Left lobe of liver (tissue), 2 donors: Measurements from ENCODE around the gene EIF2S3. TPM values are rescaled to one million over a fixed set of nuclear protein-coding genes. Genes with fewer than 3 reads are reported as not detected.
"Not testable (repeated sequence)": the region's sequence is repeated elsewhere in the genome, so short reads cannot be mapped to it uniquely, and the experiment has no call there.

Experiments used
- ATAC-seq: fragments of 200-7000 bp; cut with Tn5 transposase; one replicate; pipeline ENCODE4 v1.9.1; 2020; ENCODE audit warnings: mild to moderate bottlenecking, moderate library complexity
- DNase-seq: peaks from one replicate; pipeline ENCODE4 v3.0.0-alpha.2; 2020; ENCODE audit warnings: low spot score
- total RNA-seq: library from RNA; stranded (reverse); gene quantifications from one replicate; pipeline ENCODE4 v1.2.1, GENCODE V29; 2021
- donor health status: DM: no; HTN: no; CAD: no; lungs with moderate emphysema.
- donor health status: DM: no; HTN: yes; CAD: no.

EIF2S3 gene
- total RNA-seq, result 49.9 TPM

DNA sequence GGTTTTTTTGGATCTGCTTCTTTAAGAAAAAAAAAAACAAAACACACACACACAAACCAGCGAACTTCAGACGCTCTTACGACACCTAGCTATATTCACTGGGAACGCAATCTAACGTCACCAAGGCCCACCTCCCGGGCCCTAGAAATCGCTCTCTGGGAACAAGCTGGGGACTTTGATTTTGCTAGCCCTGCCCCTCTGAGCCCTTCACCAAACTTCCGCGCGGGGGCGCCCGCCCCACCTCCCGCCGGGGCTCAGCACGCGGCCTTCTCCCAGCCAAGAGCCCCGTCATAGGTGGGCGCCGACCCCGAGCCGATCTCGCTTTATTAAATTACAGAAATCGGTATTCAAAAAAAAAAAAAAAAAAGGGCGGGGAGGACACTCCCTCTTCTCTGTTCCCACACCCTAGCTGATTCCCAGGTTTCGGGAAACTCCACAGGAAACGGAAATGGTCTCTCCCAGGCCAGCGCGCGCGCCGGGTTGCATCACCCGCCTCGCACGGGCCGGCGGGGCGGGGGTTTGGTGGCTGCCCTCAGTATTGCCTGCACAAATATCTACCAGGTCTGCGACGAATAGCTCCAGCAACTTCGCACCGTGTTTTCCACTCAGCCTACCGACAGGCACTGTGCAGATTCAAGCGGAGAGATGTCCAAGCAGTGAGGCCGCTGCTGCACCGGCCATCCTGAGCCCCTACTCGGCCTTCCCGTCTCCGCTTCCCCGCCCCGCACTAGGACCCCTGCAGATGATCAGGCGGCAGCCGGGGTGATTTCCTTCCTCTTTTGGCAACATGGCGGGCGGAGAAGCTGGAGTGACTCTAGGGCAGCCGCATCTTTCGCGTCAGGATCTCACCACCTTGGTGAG is at the start of gene EIF2S3:
Gene EIF2S3, plus strand, starts transcription at position 775 of the 861 bp plus-strand sequence. Its CDS starts 13 bp downstream, at position 788.
- peak; percentile 92 for ATAC-seq

DNA sequence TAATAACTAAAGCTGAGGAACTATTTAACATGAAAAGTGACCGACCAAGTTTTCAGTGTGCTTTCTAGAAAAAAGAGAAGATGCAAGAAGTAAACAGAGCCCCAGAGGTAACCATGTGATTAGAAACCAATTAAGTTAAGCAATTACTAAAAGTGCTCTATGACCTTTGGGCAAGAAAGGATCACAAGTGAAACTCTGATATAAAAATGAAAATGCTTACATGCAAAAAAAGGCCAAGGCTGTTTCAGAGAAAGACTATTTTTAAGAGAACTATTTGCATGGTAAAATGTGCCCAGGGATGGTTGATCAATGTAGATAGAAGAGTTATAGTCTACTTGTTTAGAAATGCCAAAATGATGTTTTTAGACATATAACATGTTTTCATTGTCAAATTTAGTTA is 49.7 kb upstream of the EIF2S3 start:
- DNase-seq (no peak), ATAC-seq (no peak)

More for the DNA sequence above, at the start of gene EIF2S3:
- peak; percentile 85 for DNase-seq

DNA sequence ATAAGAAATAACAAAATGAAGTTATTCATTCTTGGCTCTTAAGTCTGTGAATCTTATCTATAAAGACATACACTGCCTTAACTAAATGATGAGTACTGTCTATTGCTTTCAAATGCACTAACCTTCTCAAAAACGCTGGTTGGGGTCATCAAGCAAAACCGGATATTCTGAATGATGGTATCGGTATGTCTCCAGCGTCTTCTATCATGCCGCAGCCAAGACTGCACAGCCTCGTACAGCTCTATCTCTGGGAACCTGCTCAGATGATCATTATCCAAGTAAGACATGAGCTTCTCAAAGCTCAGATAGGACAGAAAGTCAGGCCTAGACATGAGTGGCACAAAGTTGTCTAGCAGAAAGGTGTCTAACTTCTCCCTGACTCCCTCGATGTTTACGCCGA is 48.9 kb upstream of the EIF2S3 start:
- ATAC-seq (no peak), DNase-seq (no peak)

DNA sequence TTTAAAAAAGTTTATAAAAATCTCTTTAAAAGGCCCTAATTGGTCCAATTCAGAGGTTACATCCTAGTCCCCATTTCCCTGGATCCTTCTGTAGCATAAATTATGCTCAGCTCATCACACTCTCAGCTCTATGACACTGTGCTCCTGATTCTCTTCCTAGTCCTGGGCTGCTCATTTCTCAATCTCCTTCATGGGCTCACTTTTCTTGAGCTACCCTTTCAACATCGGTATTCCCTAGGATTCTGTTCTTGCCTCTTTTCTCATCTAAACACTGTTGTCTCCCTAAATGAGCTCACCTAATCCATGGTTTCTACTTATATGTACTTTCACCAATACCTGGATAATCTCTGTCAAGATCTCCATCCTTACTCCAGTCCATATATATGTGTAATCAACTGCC is 42.5 kb upstream of the EIF2S3 start:
- DNase-seq (no peak), ATAC-seq (no peak)

DNA sequence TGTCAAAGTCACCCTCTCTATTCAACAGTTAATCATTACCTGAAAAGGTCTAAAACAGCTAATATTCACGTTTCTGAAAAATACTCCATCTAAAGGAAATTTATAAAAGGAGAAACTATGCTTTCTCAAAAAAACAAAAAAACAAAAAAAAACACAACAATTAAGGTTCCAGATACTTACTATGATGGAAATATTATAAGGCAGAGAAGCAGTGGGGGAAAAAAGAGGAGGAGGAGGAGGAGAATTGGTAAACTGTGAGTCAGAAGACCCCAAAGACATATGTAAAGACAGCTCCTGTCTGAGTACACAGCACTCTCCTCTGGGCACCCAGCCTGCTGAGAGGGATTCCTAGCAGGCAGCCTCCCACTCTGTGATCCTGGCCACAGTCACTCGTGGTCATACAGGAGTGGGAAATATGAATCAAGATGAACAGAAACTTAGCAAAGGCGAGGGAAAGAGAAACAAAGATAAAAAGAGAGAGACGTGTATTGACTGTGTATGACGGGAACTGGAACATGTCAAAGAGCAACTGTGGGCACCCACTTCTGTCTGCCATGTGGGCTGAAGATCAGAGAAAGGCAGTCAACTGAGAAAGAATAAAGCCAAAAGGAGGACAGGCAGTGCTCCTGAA is 40.3 kb upstream of the EIF2S3 start:
- DNase-seq (no peak), ATAC-seq (peak; percentile 77)

DNA sequence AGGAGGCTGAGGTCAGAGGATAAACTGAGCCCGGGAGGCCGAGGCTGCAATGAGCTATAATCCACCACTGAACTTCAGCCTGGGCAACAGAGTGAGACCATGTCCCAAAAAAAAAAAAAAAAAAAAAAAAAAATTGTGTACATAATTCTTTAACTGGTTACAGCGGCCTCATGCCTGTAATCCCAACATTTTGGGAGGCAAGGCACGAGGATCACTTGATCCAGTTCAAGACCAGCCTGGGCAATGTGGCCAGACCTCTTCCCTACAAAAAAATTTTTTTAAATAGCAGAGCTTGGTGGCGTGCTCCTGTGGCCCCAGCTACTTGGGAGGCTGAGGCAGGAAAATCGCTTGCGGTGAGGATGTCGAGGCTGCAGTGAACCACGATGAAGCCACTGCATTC is 37.1 kb upstream of the EIF2S3 start:
- no peak for DNase-seq
- ATAC-seq, result no peak

DNA sequence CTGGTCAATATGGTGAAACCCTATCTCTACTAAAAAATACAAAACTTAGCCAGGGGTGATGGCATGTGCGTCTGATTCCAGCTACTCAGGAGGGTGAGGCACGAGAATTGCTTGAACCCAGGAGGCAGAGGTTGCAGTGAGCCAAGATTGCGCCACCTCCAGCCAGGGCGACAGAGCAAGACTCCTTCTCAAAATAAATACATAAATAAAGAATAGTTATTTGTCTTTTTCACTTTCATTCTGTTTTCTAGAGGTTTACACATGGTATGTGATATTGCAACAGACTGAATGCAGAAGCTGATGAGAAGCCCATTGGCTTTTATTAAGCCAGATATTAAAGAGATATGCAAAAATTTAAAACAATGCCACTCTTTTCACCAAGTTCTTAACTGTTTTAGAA is 35.9 kb upstream of the EIF2S3 start:
- no peak for DNase-seq
- ATAC-seq, result no peak

DNA sequence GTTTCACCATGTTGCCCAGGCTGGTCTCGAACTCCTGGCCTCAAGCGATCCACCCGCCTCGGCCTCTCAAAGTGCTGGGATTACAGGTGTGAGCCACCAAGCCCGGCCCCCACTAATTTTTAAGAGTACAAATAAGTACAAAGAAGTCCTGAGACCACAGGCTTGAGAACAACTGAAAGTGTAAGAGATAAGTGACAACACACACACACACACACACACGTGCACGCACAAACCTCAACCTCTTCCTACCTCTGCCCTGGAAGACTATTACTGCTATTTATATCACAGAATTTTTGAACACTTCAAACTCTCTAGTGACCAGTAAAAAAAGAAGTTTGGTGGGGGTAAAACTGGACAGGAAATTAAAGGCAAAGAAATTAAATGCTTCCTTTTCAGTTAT is 35.3 kb upstream of the EIF2S3 start:
- no peak for ATAC-seq

DNA sequence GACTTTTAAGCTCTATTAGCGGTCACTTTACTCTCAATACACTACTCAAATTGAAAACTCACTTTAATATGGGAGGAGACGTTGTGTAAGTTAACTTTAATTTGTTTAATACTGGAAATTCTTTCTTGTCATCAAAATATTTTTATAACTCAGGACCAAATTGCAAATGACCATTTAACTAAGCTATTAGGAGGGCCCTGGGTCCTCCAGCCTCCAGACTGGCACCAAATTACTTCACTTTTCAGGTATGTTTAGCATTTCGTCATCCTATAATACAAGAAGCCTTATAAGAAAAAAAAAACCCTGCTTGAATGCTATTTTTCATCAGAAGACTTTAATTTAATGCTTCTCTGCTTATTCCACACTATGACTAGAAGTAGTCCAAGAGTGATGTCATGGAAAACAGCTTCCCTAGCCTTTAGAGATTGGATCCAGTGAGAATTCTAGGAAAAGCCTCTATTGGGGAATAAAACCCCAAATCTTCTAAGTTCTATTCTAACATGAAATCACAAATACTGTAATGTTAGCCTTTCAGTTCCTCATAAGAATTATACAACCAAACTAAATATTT is 34.4 kb upstream of the EIF2S3 start:
- ATAC-seq, result no peak
- DNase-seq, result no peak

More for the DNA sequence above, 35.3 kb upstream of the EIF2S3 start:
- no peak for DNase-seq

DNA sequence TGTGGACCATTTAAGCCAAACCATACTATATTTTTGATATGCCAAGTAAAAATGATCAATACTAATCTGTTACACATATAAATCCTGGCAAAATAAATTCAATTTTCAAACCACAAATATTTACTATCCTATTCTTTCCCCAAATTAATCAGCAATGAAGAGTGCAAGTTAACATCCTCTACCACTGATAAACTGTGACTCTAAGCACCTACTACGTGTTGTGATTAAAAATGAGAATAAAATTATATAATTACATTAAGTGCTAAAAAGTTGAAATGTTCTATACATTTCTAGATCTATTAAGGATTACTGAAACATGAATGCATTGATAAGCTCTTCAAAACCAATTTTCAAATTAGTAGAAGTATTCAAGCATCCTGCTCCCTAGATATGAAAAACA is 31.2 kb upstream of the EIF2S3 start:
- DNase-seq, result no peak
- ATAC-seq, result no peak

DNA sequence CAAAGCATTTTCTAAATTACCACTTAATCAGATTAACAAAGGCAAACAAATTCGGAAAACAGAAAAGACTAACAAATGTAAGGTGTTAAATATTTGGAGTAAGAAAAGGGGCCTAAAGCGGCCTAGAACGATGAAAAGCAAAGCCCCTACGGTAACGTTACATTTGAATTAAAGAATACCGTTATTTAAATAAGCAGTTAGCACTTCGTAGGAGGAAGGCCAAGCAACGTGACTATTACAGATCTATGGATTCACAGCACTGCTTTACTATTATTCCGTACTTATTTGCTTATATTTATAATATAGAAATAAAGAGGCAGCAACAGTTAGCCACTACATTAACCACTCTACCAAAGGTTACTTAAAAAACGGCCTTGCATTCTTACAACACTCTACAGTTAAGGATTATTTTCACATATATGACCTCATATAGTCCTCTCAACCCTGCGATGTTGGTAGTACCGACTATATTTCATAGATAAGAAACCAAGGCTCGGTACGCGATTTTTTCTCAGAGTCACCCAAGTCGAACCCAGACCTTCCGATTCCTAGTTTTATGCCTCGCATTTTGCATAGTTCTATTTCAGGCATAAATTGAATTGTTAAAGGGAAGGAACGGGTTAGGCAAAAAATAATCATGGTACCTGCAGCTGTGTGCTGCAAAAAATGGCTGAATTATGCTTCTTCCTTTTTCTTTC is 30.6 kb upstream of the EIF2S3 start:
- ATAC-seq (no peak), DNase-seq (no peak)

DNA sequence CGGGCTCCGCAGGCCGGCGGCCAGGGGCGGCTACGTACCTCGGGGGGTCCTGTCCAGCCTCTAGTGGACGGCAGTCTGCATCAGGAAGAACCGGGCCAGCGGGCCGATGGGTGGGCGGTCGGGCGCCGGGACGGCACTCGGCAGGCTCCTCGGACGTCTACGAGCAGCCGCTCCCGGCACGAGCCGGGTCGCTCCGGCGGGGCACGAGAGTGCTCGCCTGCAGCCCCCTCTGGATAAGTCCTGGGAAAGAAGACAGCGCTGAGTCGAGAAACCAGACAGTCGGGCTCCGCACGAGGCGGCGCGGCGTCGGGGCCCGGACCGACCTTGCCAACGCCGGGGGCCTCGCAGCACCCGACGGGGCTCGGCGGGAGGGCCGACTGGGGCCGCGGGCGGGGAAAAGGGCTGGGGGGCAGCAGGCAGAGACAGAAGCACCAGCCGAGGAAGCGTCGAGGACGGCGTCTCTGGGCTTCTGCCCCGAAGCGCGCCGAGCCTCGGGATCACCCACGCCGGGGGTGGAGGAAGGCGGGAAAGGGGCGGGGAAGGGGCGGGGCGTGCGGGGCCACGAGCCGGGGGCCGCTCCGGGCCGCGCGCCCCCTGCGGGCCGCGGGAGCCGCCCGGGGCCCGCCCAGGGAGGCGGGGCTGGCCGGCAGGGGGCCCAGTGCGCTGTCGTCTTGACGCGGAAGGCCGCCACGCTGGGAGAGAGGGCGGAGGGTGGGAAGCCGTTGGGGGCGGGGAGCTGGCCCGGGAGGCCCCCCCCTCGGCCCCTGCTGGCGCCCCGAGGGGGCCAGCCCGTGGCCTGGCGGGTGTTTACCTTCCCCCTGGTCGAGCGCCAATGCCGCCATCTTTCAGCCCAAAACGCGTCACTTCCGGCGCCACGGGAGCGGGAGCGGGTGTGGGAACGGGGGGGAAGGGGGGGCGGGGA is 29.7 kb upstream of the EIF2S3 start:
- ATAC-seq (peak; percentile 92), DNase-seq (peak; percentile 91)

DNA sequence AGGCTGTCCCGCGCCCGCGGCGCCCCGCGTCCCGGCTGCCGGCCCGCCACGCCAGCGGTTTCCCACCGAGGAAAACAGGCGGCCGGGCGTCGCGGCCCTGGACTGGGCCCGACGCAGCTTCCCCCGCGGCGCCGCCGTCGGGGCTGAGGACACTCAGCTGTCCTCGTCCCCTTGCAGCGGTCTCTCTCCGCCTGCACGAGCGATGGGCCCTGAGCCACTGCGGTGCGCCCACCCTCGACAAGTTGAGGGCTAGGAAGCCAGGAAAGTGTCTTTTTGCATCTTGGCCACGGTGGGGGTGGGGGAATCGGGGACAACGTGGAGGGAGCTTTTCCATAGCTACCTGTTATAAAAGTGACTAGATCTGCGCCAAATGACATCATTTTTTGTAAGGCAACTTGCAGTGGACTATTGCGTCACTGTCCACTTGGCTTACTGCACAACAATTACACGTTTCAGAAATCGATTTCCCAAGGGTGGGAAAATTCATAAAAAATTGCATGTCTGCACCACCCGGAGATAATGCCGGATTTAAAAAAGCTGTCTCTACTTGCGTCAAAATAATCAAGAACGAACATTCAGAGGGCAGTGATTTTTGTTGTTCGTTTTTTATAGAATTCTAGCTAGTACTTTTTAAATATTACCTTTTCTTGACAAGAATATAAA is 28.9 kb upstream of the EIF2S3 start:
- peak; percentile 35 for ATAC-seq
- peak; percentile 55 for DNase-seq

DNA sequence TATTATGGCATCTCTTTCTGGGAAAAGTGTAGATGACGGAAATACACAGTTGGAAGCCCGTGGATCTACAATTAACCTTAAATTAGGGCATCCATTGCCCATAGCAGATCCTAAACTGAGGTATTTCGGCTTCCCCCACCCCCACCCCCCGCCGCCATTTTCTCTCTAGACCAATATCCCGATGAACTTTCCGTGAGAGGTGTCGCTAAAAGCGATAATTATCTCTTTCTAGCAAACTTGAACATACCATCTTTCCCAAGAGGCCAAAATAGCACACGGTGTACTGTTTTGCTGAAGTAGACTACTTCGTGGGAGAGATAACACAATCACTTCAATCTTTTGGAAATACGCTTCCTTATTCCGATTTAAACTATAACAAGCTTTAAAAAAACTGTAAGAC is 28.3 kb upstream of the EIF2S3 start:
- ATAC-seq, result no peak
- no peak for DNase-seq

DNA sequence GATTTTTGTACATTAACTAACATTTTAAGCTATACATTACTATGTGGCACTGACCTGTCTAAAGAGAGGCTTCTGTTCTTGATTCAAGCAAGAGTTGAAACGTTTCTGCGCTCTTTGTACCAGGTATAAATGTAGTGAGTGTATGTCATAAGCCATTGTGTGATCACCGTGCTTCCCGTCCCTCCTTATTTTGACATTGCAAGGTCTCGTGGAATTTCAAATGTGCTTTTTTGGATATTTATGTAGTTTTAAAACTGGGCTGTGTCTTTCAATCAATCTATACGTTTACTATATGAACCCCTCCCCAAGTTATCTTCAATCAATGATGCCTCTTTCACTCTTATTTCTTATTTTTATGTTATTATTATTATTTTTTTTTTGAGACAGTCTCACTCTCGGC is 27.7 kb upstream of the EIF2S3 start, which contains the start of gene KLHL15:
Gene KLHL15, minus strand, starts transcription at position 101 of the 400 bp plus-strand sequence. CDS start 20,493 bp downstream, outside the sequence.
- ATAC-seq, result no peak
- no peak for DNase-seq

DNA sequence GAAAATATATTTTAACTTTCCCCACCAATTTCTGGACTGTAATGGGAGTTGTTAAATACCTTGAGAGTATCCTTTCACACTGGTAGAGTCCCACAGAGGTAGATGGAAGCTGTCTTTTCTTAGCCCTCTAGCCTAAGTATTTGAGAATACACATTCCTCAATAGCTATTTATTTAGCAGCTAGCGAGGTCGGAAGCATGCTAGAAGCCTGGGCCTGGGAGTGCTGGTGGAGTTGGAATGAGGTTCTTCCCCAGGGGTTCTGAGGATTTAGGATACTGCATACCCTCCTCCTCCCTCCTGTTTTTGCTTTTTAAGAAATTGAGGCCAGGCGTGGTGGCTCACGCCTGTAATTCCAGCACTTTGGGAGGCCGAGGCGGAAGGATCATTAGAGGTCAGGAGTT is 26.8 kb upstream of the EIF2S3 start:
- ATAC-seq (no peak), DNase-seq (no peak)

DNA sequence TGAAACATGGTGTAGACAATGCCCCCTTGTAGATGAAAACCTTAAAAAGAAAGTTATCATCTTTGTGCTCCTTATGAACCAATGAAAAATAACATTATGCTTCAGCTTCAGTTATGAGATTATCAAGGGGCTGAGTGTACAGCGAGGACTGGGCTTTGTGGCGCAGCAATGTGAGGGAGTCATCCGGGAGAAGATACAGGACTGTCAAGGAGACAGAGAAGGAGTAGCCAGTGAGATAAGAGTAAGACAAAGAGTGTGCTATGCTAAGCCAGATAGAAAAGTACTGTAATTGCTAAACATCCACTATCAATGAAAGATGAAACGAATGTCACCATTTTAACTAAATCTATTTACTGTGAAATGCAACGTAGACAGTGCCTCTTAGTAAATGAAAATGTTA is 24.2 kb upstream of the EIF2S3 start:
- DNase-seq (no peak), ATAC-seq (no peak)

DNA sequence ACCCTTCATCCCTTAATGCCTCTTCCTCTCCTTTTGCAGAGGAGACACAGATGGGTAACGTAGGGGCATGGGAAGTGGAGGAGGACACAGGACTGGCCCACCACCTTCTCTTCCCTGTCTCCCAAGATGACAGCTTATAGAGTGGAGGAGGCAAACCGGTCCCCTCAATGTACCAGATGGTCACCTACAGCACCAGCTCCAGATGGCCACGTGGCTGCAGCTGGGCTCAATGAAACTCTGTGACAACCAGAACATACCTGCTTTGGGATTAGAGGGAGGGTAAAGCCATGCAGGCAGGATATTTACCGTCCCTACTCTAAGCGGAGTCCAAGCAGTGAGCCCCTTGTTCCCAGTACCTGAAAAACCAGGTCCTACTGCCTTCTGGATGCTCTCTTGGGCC is 20.3 kb upstream of the EIF2S3 start:
- ATAC-seq (no peak), DNase-seq (no peak)

DNA sequence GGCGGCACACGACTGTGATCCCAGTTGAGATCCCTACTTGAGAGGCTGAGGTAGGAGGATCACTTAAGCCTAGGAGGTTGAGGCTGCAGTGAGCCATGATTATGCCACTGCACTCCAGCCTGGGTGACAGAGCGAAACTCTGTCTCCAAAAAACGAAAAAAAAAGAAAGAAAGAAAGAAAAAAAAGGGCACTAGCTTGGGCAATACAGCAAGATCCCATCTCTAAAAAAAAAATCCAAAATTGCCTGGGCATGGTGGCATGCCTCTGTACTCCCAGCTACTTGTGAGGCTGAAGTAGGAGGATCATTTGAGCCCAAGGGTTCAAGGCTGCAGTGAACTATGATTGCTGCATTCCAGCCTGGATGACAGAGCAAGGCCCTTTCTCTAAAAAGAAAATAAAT is 17.0 kb upstream of the EIF2S3 start:
- DNase-seq (no peak), ATAC-seq (no peak)

DNA sequence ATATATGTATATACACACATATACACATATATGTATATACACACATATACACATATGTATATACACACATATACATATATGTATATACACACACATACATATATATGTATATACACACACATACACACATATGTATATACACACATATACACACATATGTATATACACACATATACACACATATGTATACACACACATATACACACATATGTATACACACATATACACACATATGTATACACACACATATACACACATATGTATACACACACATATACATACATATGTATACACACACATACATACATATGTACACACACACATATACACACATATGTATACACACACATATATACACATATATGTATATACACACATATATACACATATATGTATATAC is 8.7 kb upstream of the EIF2S3 start:
- not testable (repeated sequence) for DNase-seq

More for the DNA sequence above, 8.7 kb upstream of the EIF2S3 start:
- ATAC-seq, result not testable (repeated sequence)
